ENCODE results near the gene CRTAC1.

DNA sequence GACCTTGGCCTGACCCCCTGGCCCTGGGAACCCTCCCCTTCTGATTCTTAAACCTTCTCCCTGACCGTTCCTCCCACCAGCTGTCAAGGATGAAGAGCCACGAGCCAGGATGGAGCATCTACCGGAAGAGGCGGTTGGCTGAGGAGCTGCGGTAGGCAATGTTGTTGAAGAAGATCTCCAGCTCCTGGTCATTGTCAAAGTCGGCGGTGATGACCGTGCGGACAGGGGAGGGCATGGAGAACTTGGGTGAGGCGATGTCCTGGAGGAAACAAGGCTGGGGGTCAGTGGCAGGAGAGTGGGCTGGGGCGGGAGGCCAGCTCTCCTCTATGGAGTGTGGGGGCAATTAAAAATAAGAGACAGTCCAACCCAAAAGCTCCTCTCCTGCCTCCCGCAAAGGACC is 129.0 kb downstream of the CRTAC1 start:
- TF ChIP-seq NPAS2 (CRISPR knock-in tag; IDR thresholded peaks at IDR 0.05; ENCODE audit: borderline replicate concordance) (no peak), ESRRA (IDR thresholded peaks at IDR 0.05; ENCODE audit: borderline replicate concordance, low read length) (no peak), POLR2A (IDR thresholded peaks at IDR 0.05; ENCODE audit: low read length) (no peak), SMC3 (IDR thresholded peaks at IDR 0.05) (no peak), JUNB (IDR thresholded peaks at IDR 0.05) (no peak), FOXS1 (CRISPR knock-in tag; IDR thresholded peaks at IDR 0.05) (no peak), HOXA7 (CRISPR knock-in tag; IDR thresholded peaks at IDR 0.05) (no peak), PHF8 (IDR thresholded peaks at IDR 0.05; ENCODE audit: borderline replicate concordance, low read depth) (no peak), MAX (IDR thresholded peaks at IDR 0.05) (no peak), SREBF2 (IDR thresholded peaks at IDR 0.05) (no peak), REST (IDR thresholded peaks at IDR 0.05) (no peak)
- TF ChIP-seq, protein P1, sequence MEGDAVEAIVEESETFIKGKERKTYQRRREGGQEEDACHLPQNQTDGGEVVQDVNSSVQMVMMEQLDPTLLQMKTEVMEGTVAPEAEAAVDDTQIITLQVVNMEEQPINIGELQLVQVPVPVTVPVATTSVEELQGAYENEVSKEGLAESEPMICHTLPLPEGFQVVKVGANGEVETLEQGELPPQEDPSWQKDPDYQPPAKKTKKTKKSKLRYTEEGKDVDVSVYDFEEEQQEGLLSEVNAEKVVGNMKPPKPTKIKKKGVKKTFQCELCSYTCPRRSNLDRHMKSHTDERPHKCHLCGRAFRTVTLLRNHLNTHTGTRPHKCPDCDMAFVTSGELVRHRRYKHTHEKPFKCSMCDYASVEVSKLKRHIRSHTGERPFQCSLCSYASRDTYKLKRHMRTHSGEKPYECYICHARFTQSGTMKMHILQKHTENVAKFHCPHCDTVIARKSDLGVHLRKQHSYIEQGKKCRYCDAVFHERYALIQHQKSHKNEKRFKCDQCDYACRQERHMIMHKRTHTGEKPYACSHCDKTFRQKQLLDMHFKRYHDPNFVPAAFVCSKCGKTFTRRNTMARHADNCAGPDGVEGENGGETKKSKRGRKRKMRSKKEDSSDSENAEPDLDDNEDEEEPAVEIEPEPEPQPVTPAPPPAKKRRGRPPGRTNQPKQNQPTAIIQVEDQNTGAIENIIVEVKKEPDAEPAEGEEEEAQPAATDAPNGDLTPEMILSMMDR (IDR thresholded peaks at IDR 0.05): no peak
- TF ChIP-seq, protein P2, sequence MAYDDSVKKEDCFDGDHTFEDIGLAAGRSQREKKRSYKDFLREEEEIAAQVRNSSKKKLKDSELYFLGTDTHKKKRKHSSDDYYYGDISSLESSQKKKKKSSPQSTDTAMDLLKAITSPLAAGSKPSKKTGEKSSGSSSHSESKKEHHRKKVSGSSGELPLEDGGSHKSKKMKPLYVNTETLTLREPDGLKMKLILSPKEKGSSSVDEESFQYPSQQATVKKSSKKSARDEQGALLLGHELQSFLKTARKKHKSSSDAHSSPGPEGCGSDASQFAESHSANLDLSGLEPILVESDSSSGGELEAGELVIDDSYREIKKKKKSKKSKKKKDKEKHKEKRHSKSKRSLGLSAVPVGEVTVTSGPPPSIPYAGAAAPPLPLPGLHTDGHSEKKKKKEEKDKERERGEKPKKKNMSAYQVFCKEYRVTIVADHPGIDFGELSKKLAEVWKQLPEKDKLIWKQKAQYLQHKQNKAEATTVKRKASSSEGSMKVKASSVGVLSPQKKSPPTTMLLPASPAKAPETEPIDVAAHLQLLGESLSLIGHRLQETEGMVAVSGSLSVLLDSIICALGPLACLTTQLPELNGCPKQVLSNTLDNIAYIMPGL (CRISPR knock-in tag; IDR thresholded peaks at IDR 0.05; ENCODE audit: borderline replicate concordance): no peak

Data from A549 (cell line).